CD4-positive, alpha-beta T cell (primary cell): ENCODE data around the gene SNTB2. TPM values are rescaled to one million over a fixed set of nuclear protein-coding genes. Genes with fewer than 3 reads are reported as not detected.

Source experiments
- ATAC-seq: fragments of 200-7000 bp; cut with Tn5 transposase; one replicate; pipeline ENCODE4 v1.10.0; 2022; ENCODE audit warnings: mild to moderate bottlenecking; ENCODE audit not compliant: poor library complexity
- CTCF ChIA-PET: fragments of 350-600 bp; sonication (Branson Sonifier 250); formaldehyde crosslinking; loops from one replicate; lab custom pipeline; 2021; ENCODE audit warnings: antibody characterized with exemption, inconsistent platforms; lab: Charles Lee
- POLR2A ChIA-PET: fragments of 350-600 bp; sonication (Branson Sonifier 250); formaldehyde crosslinking; loops from one replicate; lab custom pipeline; 2021; ENCODE audit warnings: antibody characterized with exemption, inconsistent platforms; lab: Charles Lee
- DNase-seq, 14 experiments: peaks; one replicate each; pipeline ENCODE4 v3.0.0-alpha.2; 2013 to 2020; ENCODE audit warnings: mixed read lengths in 2 of 14
- H3K27ac ChIP-seq, 2 donors: one replicate each; pipeline versions ENCODE4 v1.5.1 to v1.7.0; 2013; ENCODE audit warnings: low read length in 2 of 2, low read depth in 1 of 2, mild to moderate bottlenecking in 1 of 2
- H3K27me3 ChIP-seq, 2 experiments: 1 replicate in 1 of 2; 2 replicates in 1 of 2; pipeline versions ENCODE4 v1.6.1 to v1.7.0; 2013; ENCODE audit warnings: low read length in 2 of 2, control low read depth in 1 of 2, mild to moderate bottlenecking in 1 of 2, moderate library complexity in 1 of 2; ENCODE audit not compliant: insufficient read depth in 2 of 2, control insufficient read depth in 1 of 2
- H3K36me3 ChIP-seq: one replicate; pipeline ENCODE4 v1.6.1; 2013; ENCODE audit warnings: low read length, control low read depth; ENCODE audit not compliant: insufficient read depth
- H3K4me1 ChIP-seq: one replicate; pipeline ENCODE4 v1.6.1; 2013; ENCODE audit warnings: low read length, control low read depth; ENCODE audit not compliant: insufficient read depth
- H3K4me3 ChIP-seq: one replicate; pipeline ENCODE4 v1.5.1; 2013; ENCODE audit warnings: mild to moderate bottlenecking, low read length, moderate library complexity
- H3K9me3 ChIP-seq, 2 experiments: 1 replicate in 1 of 2; 2 replicates in 1 of 2; pipeline versions ENCODE4 v1.6.1 to v1.7.0; 2013; ENCODE audit warnings: low read length in 2 of 2, mild to moderate bottlenecking in 2 of 2, control low read depth in 1 of 2, moderate library complexity in 1 of 2; ENCODE audit not compliant: control insufficient read depth in 1 of 2, insufficient read depth in 1 of 2
- H3K27ac Mint-ChIP-seq: one replicate; pipeline ENCODE4 v1.8.0; 2020; ENCODE audit warnings: mixed read lengths
- H3K27me3 Mint-ChIP-seq: one replicate; pipeline ENCODE4 v1.8.0; 2021; ENCODE audit warnings: mixed read lengths
- H3K36me3 Mint-ChIP-seq: one replicate; pipeline ENCODE4 v1.8.0; 2021; ENCODE audit warnings: low read depth, mixed read lengths
- H3K4me1 Mint-ChIP-seq: one replicate; pipeline ENCODE4 v1.8.0; 2021; ENCODE audit warnings: low read depth, mixed read lengths
- H3K4me3 Mint-ChIP-seq: one replicate; pipeline ENCODE4 v1.8.0; 2020; ENCODE audit warnings: mild to moderate bottlenecking, mixed read lengths
- H3K9me3 Mint-ChIP-seq: one replicate; pipeline ENCODE4 v1.8.0; 2020; ENCODE audit warnings: mixed read lengths
- CTCF ChIP-seq: fragments of 200-600 bp; IDR thresholded peaks from one replicate; pipeline ENCODE4 v1.8.0; 2022; ENCODE audit warnings: antibody characterized with exemption, mild to moderate bottlenecking
- intact Hi-C, 2 experiments: fragments of 100-400 bp; cut with DNase I in 1 of 2; cut with micrococcal nuclease in 1 of 2; formaldehyde crosslinking; loops; one replicate each; pipeline versions ENCODE4 v1.15.1 to v1.9.0; 2023 to 2025; cut with DNase I, micrococcal nuclease
- total RNA-seq, 174 experiments: library from RNA in 2 of 174; stranded (reverse) in 2 of 174; gene quantifications; one replicate each; pipeline ENCODE4 v1.2.3 and lab custom pipeline; 2021 to 2026

The SNTB2 gene
- total RNA-seq, 2 experiments from 2014 or later: 10.1 to 11.4 TPM

DNA sequence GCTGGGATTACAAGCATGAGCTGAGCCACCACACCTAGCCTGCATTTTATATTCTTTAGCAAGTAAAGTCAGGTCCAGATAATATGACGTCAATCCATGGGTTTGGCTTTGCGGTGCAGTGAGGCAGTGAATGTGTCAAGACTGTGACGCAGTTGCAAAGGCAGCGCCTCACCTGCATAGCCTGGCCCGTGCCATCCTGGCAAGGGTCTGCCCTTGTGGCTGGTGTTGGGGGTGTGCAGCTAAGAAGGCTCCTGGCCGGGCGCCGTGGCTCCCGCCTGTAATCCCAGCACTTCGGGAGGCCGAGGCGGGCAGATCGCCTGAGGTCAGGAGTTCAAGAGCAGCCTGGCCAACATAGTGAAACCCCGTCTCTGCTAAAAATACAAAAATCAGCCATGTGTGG is 136.5 kb downstream of the SNTB2 start:
- ATAC-seq (no peak), DNase-seq (no peak)
- Mint-ChIP-seq H3K9me3 (no peaks in the 10 kb centered on the region), H3K4me1 (peaks cover 23% of the 10 kb centered on the region), H3K27ac (no peak overlapping the region), H3K36me3 (peaks cover 80% of the 10 kb centered on the region), H3K4me3 (no peak overlapping the region), H3K27me3 (no peaks in the 10 kb centered on the region)
- H3K27ac ChIP-seq: no peak overlapping the region
- H3K4me1 ChIP-seq: peaks cover 27% of the 10 kb centered on the region
- H3K27me3 ChIP-seq: no peaks in the 10 kb centered on the region
- H3K36me3 ChIP-seq: peaks cover 85% of the 10 kb centered on the region
- intact Hi-C loops: no loop called here
- TF ChIP-seq CTCF: no peak
- H3K4me3 ChIP-seq: no peak overlapping the region
- POLR2A ChIA-PET: no interaction called here
- CTCF ChIA-PET: interaction anchor here (0.7 kb wide), 1 partner anchor 38 kb away, joined by 3 read pairs; no protein-coding TSS in a partner anchor
- no peaks in the 10 kb centered on the region for H3K9me3 ChIP-seq

DNA sequence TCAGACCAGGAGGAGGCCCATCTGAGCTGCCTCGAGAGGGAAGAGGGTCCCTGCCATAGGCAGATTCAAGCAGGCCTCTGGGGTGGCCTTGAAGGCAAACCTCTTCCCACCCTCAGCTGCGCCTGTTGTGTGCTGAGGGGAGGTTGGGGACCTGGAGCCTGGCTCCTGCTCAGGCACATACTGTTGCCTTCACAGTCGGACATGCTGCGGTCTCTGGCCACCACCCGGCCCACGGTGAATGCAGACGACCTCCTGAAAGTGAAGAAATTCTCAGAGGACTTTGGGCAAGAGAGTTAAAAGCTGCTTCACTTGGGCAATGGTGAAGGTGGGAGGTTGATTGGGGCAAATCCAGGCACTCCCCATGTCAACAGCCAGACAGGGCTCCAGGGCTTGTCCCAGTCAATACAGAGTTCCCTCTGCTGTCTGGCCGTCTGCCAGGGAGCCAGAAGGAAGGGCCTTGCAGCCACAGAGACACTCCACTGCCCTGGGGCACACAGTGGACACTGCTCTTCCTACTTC is 137.1 kb downstream of the SNTB2 start:
- intact Hi-C loops: no loop called here
- Histone ChIP-seq H3K36me3 (peaks cover 78% of the 10 kb centered on the region), H3K4me1 (peaks cover 33% of the 10 kb centered on the region), H3K27me3 (no peaks in the 10 kb centered on the region), H3K4me3 (no peak overlapping the region), H3K27ac (no peak overlapping the region), H3K9me3 (no peaks in the 10 kb centered on the region)
- DNase-seq (no peak), ATAC-seq (no peak)
- ChIA-PET CTCF (no interaction called here), POLR2A (no interaction called here)
- Mint-ChIP-seq H3K27ac (no peak overlapping the region), H3K9me3 (no peaks in the 10 kb centered on the region), H3K36me3 (peaks cover 83% of the 10 kb centered on the region), H3K27me3 (no peaks in the 10 kb centered on the region), H3K4me1 (peaks cover 30% of the 10 kb centered on the region), H3K4me3 (no peak overlapping the region)
- no peak for TF ChIP-seq CTCF

- DNase-seq (no peak), ATAC-seq (no peak)
- ChIA-PET POLR2A (no interaction called here), CTCF (no interaction called here)
- H3K9me3 ChIP-seq: no peaks in the 10 kb centered on the region
- H3K4me3 ChIP-seq: no peak overlapping the region
- Mint-ChIP-seq H3K27ac (no peak overlapping the region), H3K4me3 (no peak overlapping the region), H3K27me3 (no peaks in the 10 kb centered on the region), H3K4me1 (peaks cover 36% of the 10 kb centered on the region), H3K36me3 (peaks cover 81% of the 10 kb centered on the region), H3K9me3 (no peaks in the 10 kb centered on the region)
- no peak for TF ChIP-seq CTCF
- peaks cover 40% of the 10 kb centered on the region for H3K4me1 ChIP-seq
- H3K27me3 ChIP-seq: no peaks in the 10 kb centered on the region
- H3K36me3 ChIP-seq: peaks cover 72% of the 10 kb centered on the region
- H3K27ac ChIP-seq: no peak overlapping the region
- intact Hi-C loops: loop anchor here in 1 of 2 experiments (1.0 kb wide), 1 partner anchor 11 kb away; no protein-coding TSS in a partner anchor
These were observed 137.8 kb downstream of the SNTB2 start for GRCh38 chr16:69324585-69325253.
